ENCODE data around the gene SMC1A.

SMC1A gene

GRCh38 chrX:53333853-53334252 is 88.6 kb downstream of the SMC1A start:
- no peak for DNase-seq

- DNase-seq = no peak
Measured at GRCh38 chrX:53332204-53332603, 90.2 kb downstream of the SMC1A start.

- DNase-seq = no peak
Measured at GRCh38 chrX:53330331-53330730, 92.1 kb downstream of the SMC1A start.

- no peak for DNase-seq
Measured at GRCh38 chrX:53324803-53325202, 97.7 kb downstream of the SMC1A start.

Measured in GOT3 (cell line).